Natural killer cell (primary cell): ENCODE results near the gene TAAR6. TPM values are rescaled to one million over a fixed set of nuclear protein-coding genes. Genes with fewer than 3 reads are reported as not detected.

ENCODE experiments used
- ATAC-seq, 3 donors: fragments of 150-1000 bp in 2 of 3; fragments of 200-7000 bp in 1 of 3; cut with Tn5 transposase; 1 replicate in 1 of 3; 2 replicates in 2 of 3; pipeline ENCODE4 v1.10.0; 2021; ENCODE audit warnings: mild to moderate bottlenecking in 2 of 3, moderate library complexity in 2 of 3
- DNase-seq, 2 donors: peaks; one replicate each; pipeline versions ENCODE4 v3.0.0 to v3.0.0-alpha.2; 2013 to 2021; ENCODE audit warnings: mixed read lengths in 1 of 2
- H3K27ac ChIP-seq: one replicate; pipeline ENCODE4 v1.5.1; 2013; ENCODE audit warnings: mild to moderate bottlenecking, low read length
- H3K27me3 ChIP-seq: one replicate; pipeline ENCODE4 v1.6.1; 2013; ENCODE audit warnings: low read length; ENCODE audit not compliant: control insufficient read depth, insufficient read depth
- H3K36me3 ChIP-seq: one replicate; pipeline ENCODE4 v1.6.1; 2013; ENCODE audit warnings: low read length; ENCODE audit not compliant: control insufficient read depth, insufficient read depth
- H3K4me1 ChIP-seq: one replicate; pipeline ENCODE4 v1.6.1; 2013; ENCODE audit warnings: low read length; ENCODE audit not compliant: control insufficient read depth, insufficient read depth
- H3K4me3 ChIP-seq: one replicate; pipeline ENCODE4 v1.5.1; 2013; ENCODE audit warnings: low read length
- H3K9me3 ChIP-seq: one replicate; pipeline ENCODE4 v1.6.1; 2013; ENCODE audit warnings: low read length; ENCODE audit not compliant: control insufficient read depth, insufficient read depth
- H3K27ac Mint-ChIP-seq, 2 donors: one replicate each; pipeline ENCODE4 v1.8.0; 2022; ENCODE audit warnings: mild to moderate bottlenecking in 2 of 2, mixed read lengths in 2 of 2, moderate library complexity in 1 of 2
- H3K27me3 Mint-ChIP-seq, 2 donors: one replicate each; pipeline ENCODE4 v1.8.0; 2022; ENCODE audit warnings: low read depth in 2 of 2, mixed read lengths in 2 of 2
- H3K36me3 Mint-ChIP-seq: one replicate; pipeline ENCODE4 v1.8.0; 2022; ENCODE audit warnings: mixed read lengths
- H3K4me1 Mint-ChIP-seq, 2 donors: one replicate each; pipeline ENCODE4 v1.8.0; 2022; ENCODE audit warnings: mixed read lengths in 2 of 2
- H3K4me3 Mint-ChIP-seq: one replicate; pipeline ENCODE4 v1.8.0; 2022; ENCODE audit warnings: mild to moderate bottlenecking, moderate library complexity, mixed read lengths
- H3K9me3 Mint-ChIP-seq, 2 donors: one replicate each; pipeline ENCODE4 v1.8.0; 2022; ENCODE audit warnings: mixed read lengths in 2 of 2
- WGBS: methylation state at CpG from one replicate; pipeline ENCODE4 v1.1.7; 2013; ENCODE audit warnings: missing lambda C conversion rate; ENCODE audit not compliant: insufficient coverage; 5-methylcytosine and 5-hydroxymethylcytosine counted together
- intact Hi-C: fragments of 100-400 bp; cut with micrococcal nuclease; formaldehyde crosslinking; loops from one replicate; pipeline ENCODE4 v1.14.2; 2022
- total RNA-seq, 4 donors: library from RNA; stranded (reverse); fragments of 120-200 nt in 1 of 4; gene quantifications; one replicate each; pipeline versions ENCODE4 v1.2.3 to v1.2.4, GENCODE V29; 2013 to 2022
- TF ChIP-seq, protein P1 (sequence below): fragments of 200-600 bp; IDR thresholded peaks from one replicate; pipeline ENCODE4 v1.8.0; 2022; ENCODE audit warnings: antibody characterized with exemption

TAAR6 gene
- total RNA-seq, 3 donors from 2014 or later (not counting 1 experiment from before 2014, with no cell fraction given): not detected

- Mint-ChIP-seq H3K4me3 (peak overlapping the region; percentile 84), H3K27ac (peak overlapping the region; percentile 76 to 92), H3K36me3 (no peaks in the 10 kb centered on the region), H3K9me3 (no peaks in the 10 kb centered on the region), H3K4me1 (peaks cover 23 to 37% of the 10 kb centered on the region in 2 donors), H3K27me3 (no peaks in the 10 kb centered on the region)
- no peaks in the 10 kb centered on the region for H3K4me1 ChIP-seq
- ATAC-seq (peak; percentile 94 to 99 (median 97)), DNase-seq (peak in 1 of 2 donors; percentile 49)
- no peak overlapping the region for H3K4me3 ChIP-seq
- no peaks in the 10 kb centered on the region for H3K9me3 ChIP-seq
- TF ChIP-seq, protein P1, sequence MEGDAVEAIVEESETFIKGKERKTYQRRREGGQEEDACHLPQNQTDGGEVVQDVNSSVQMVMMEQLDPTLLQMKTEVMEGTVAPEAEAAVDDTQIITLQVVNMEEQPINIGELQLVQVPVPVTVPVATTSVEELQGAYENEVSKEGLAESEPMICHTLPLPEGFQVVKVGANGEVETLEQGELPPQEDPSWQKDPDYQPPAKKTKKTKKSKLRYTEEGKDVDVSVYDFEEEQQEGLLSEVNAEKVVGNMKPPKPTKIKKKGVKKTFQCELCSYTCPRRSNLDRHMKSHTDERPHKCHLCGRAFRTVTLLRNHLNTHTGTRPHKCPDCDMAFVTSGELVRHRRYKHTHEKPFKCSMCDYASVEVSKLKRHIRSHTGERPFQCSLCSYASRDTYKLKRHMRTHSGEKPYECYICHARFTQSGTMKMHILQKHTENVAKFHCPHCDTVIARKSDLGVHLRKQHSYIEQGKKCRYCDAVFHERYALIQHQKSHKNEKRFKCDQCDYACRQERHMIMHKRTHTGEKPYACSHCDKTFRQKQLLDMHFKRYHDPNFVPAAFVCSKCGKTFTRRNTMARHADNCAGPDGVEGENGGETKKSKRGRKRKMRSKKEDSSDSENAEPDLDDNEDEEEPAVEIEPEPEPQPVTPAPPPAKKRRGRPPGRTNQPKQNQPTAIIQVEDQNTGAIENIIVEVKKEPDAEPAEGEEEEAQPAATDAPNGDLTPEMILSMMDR: no peak
- H3K27me3 ChIP-seq: no peaks in the 10 kb centered on the region
- H3K27ac ChIP-seq: peak overlapping the region; percentile 80
- WGBS: 82% methylated on average over 1 of the region's 4 CpGs
- intact Hi-C loops: loop anchor here (5.0 kb wide), 1 partner anchor 200 kb away; the partner anchor contains the start of gene RPS12
- H3K36me3 ChIP-seq: no peaks in the 10 kb centered on the region
These were observed 42.5 kb downstream of the TAAR6 start for GRCh38 chr6:132612449-132613108.

DNA sequence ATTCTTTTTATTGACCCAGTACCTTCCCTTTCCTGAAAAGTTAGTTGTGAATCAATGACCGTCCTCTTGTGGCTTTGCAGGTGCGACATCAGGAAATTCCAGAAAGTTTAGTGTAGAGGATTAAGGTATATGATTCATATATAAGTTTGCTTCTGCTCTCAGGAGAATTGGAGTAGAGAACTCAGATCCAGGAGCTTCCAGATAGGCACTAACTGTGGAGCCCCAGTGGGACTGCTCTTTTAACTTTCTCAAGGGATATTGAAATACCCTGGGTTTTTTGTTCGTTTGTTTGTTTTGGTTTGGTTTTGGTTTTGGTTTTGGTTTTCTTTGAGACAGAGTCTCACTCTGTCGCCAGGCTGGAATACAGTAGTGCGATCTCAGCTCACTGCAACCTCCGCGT is 44.4 kb downstream of the TAAR6 start:
- DNase-seq (peak in 1 of 2 donors; percentile 14), ATAC-seq (peak; percentile 26 to 50 (median 42))
- Mint-ChIP-seq H3K36me3 (no peaks in the 10 kb centered on the region), H3K27me3 (no peaks in the 10 kb centered on the region), H3K9me3 (no peaks in the 10 kb centered on the region), H3K4me1 (peaks cover 23 to 37% of the 10 kb centered on the region in 2 donors), H3K27ac (peak overlapping the region; percentile 76 to 85), H3K4me3 (peak overlapping the region; percentile 88)
- H3K9me3 ChIP-seq: no peaks in the 10 kb centered on the region
- peak overlapping the region; percentile 8 for H3K4me3 ChIP-seq
- intact Hi-C loops: loop anchor here (5.0 kb wide), 1 partner anchor 198 kb away; the partner anchor contains the start of gene RPS12
- H3K27me3 ChIP-seq: no peaks in the 10 kb centered on the region
- no peaks in the 10 kb centered on the region for H3K4me1 ChIP-seq
- H3K27ac ChIP-seq: peak overlapping the region; percentile 1
- 35% methylated on average over 7 of the region's 7 CpGs for WGBS
- no peaks in the 10 kb centered on the region for H3K36me3 ChIP-seq
- TF ChIP-seq, protein P1: no peak

- Mint-ChIP-seq H3K4me3 (peak overlapping the region; percentile 13), H3K27me3 (no peaks in the 10 kb centered on the region), H3K9me3 (no peaks in the 10 kb centered on the region), H3K4me1 (peaks cover 16 to 28% of the 10 kb centered on the region in 2 donors), H3K27ac (no peak overlapping the region), H3K36me3 (no peaks in the 10 kb centered on the region)
- intact Hi-C loops: no loop called here
- ATAC-seq (no peak), DNase-seq (no peak)
- no CpG with 5 or more reads among the region's 1 CpG for WGBS
- Histone ChIP-seq H3K27me3 (no peaks in the 10 kb centered on the region), H3K4me3 (no peak overlapping the region), H3K36me3 (no peaks in the 10 kb centered on the region), H3K27ac (no peak overlapping the region), H3K9me3 (no peaks in the 10 kb centered on the region), H3K4me1 (no peaks in the 10 kb centered on the region)
- TF ChIP-seq, protein P1: no peak
These were observed 46.6 kb downstream of the TAAR6 start for GRCh38 chr6:132616677-132617076.

Other genes with a start within 250 kb of the TAAR6 start
- not detected for gene MOXD1, start 168.8 kb upstream of the TAAR6 start, total RNA-seq
- 10 to 100 TPM; 37.3 to 49.9 (median 39.5) TPM for gene STX7, start 57.2 kb upstream of the TAAR6 start, total RNA-seq
- gene TAAR9, start 32.0 kb upstream of the TAAR6 start, total RNA-seq: not detected
- not detected for gene TAAR8, start 17.6 kb upstream of the TAAR6 start, total RNA-seq
- not detected for gene TAAR5, start 19.4 kb downstream of the TAAR6 start, total RNA-seq
- not detected for gene TAAR2, start 54.0 kb downstream of the TAAR6 start, total RNA-seq
- not detected for gene TAAR1, start 88.9 kb downstream of the TAAR6 start, total RNA-seq
- gene VNN1, start 143.7 kb downstream of the TAAR6 start, total RNA-seq: 1 to 10 TPM in 2 of 3 donors, not detected in 1; 1.1 to 1.6 TPM
- 10 to 100 TPM; 20.3 to 31.9 (median 25.4) TPM for gene VNN2, start 187.6 kb downstream of the TAAR6 start, total RNA-seq
- 1 to 10 TPM; 2.5 to 3.6 (median 3.0) TPM for gene SLC18B1, start 228.3 kb downstream of the TAAR6 start, total RNA-seq
- gene RPS12, start 244.2 kb downstream of the TAAR6 start, total RNA-seq: 100 to 1,000 TPM; 585 to 801 (median 769) TPM